Daoy (cell line): ENCODE results near the gene ATP8A1. TPM values are rescaled to one million over a fixed set of nuclear protein-coding genes. Genes with fewer than 3 reads are reported as not detected.
"Not testable (repeated sequence)": the region's sequence is repeated elsewhere in the genome, so short reads cannot be mapped to it uniquely, and the experiment has no call there.

Source experiments
- DNase-seq: peaks from one replicate; pipeline ENCODE4 v3.0.0-alpha.2; 2015; ENCODE audit warnings: low read depth
- total RNA-seq: library from RNA; depleted of rRNA; stranded (reverse); fragments of >200 nt; shearing (Covaris generic); gene quantifications from 2 replicates; pipeline ENCODE4 v1.2.3, GENCODE V29; 2014

Gene ATP8A1
- total RNA-seq, 1 experiment from 2014 or later: 1.7 TPM

GRCh38 chr4:42470023-42470422 lies 186.9 kb downstream of the ATP8A1 start:
- DNase-seq: no peak

GRCh38 chr4:42467777-42468176 lies 189.1 kb downstream of the ATP8A1 start:
- not testable (repeated sequence) for DNase-seq

- DNase-seq: no peak
Measured at GRCh38 chr4:42466273-42466844, 190.5 kb downstream of the ATP8A1 start.

GRCh38 chr4:42464550-42465094 lies 192.3 kb downstream of the ATP8A1 start:
- no peak for DNase-seq

GRCh38 chr4:42461216-42461615 lies 195.7 kb downstream of the ATP8A1 start:
- DNase-seq: not testable (repeated sequence)

GRCh38 chr4:42460043-42460442 lies 196.9 kb downstream of the ATP8A1 start:
- DNase-seq: no peak

- no peak for DNase-seq
Measured at GRCh38 chr4:42458657-42459056, 198.2 kb downstream of the ATP8A1 start.

- peak; percentile 35 for DNase-seq
Measured at GRCh38 chr4:42454755-42455420, 202.0 kb downstream of the ATP8A1 start.

- no peak for DNase-seq
Measured at GRCh38 chr4:42453612-42454011, 203.3 kb downstream of the ATP8A1 start.

- no peak for DNase-seq
Measured at GRCh38 chr4:42452823-42453222, 204.1 kb downstream of the ATP8A1 start.

- no peak for DNase-seq
Measured at GRCh38 chr4:42446823-42447222, 210.1 kb downstream of the ATP8A1 start.

GRCh38 chr4:42445038-42445437 lies 211.9 kb downstream of the ATP8A1 start:
- no peak for DNase-seq

- DNase-seq: no peak
Measured at GRCh38 chr4:42442601-42443000, 214.3 kb downstream of the ATP8A1 start.

GRCh38 chr4:42440083-42440482 lies 216.8 kb downstream of the ATP8A1 start:
- no peak for DNase-seq

GRCh38 chr4:42436928-42437565 lies 219.9 kb downstream of the ATP8A1 start:
- DNase-seq: no peak

- DNase-seq: no peak
Measured at GRCh38 chr4:42428036-42428435, 228.9 kb downstream of the ATP8A1 start.

GRCh38 chr4:42425146-42426065 lies 231.5 kb downstream of the ATP8A1 start:
- DNase-seq: no peak

- DNase-seq: no peak
Measured at GRCh38 chr4:42420140-42420539, 236.8 kb downstream of the ATP8A1 start.

- no peak for DNase-seq
Measured at GRCh38 chr4:42417550-42417949, 239.4 kb downstream of the ATP8A1 start.

GRCh38 chr4:42416017-42416416 lies 240.9 kb downstream of the ATP8A1 start:
- no peak for DNase-seq

- DNase-seq: no peak
Measured at GRCh38 chr4:42415281-42415680, 241.6 kb downstream of the ATP8A1 start.

- DNase-seq: peak; percentile 32
Measured at GRCh38 chr4:42412251-42412650, 244.7 kb downstream of the ATP8A1 start.
